HepG2 (cell line): ENCODE results near the gene PTGIS. TPM values are rescaled to one million over a fixed set of nuclear protein-coding genes. Genes with fewer than 3 reads are reported as not detected.

Experiments
- ARID2 ChIP-seq: sonication (generic); formaldehyde crosslinking; IDR thresholded peaks from 2 replicates; pipeline ENCODE4 v1.8.1; 2022; ENCODE audit warnings: mild to moderate bottlenecking, missing genetic modification reagents, borderline replicate concordance
- MIER2 ChIP-seq: IDR thresholded peaks from 2 replicates; pipeline ENCODE4 v1.6.1; 2016; ENCODE audit warnings: missing biosample characterization, missing genetic modification reagents
- NKX3-1 ChIP-seq: sonication (generic); formaldehyde crosslinking; IDR thresholded peaks from 2 replicates; pipeline ENCODE4 v1.5.0; 2020; ENCODE audit warnings: missing genetic modification reagents
- NPAS2 ChIP-seq: sonication (generic); formaldehyde crosslinking; IDR thresholded peaks from 2 replicates; pipeline ENCODE4 v1.8.0; 2022; ENCODE audit warnings: mild to moderate bottlenecking, missing genetic modification reagents, borderline replicate concordance
- POLR2G ChIP-seq: fragments of 200-400 bp; formaldehyde crosslinking; IDR thresholded peaks from 2 replicates; pipeline ENCODE4 v1.6.1; 2018; ENCODE audit warnings: mild to moderate bottlenecking, low read depth, low read length, moderate library complexity
- RAD51 ChIP-seq: fragments of 450-650 bp; IDR thresholded peaks from 2 replicates; pipeline ENCODE4 v1.6.1; 2016; ENCODE audit warnings: borderline replicate concordance
- RARA ChIP-seq: IDR thresholded peaks from 2 replicates; pipeline ENCODE4 v1.6.1; 2016; ENCODE audit warnings: missing genetic modification reagents, missing compliant biosample characterization
- REPIN1 ChIP-seq: sonication (generic); formaldehyde crosslinking; IDR thresholded peaks from 2 replicates; pipeline ENCODE4 v1.8.0; 2022; ENCODE audit warnings: missing genetic modification reagents, low read depth, mild to moderate bottlenecking, borderline replicate concordance
- SRSF1 ChIP-seq: fragments of 200-400 bp; formaldehyde crosslinking; optimal IDR thresholded peaks from 2 replicates; pipeline ENCODE3; 2017; ENCODE audit warnings: mild to moderate bottlenecking, low read depth, low read length, moderate library complexity
- ZFP37 ChIP-seq: sonication (generic); formaldehyde crosslinking; IDR thresholded peaks from 2 replicates; pipeline ENCODE4 v1.4.0; 2020; ENCODE audit warnings: missing genetic modification reagents, borderline replicate concordance
- ZNF264 ChIP-seq: sonication (generic); formaldehyde crosslinking; IDR thresholded peaks from 2 replicates; pipeline ENCODE4 v1.4.0; 2020; ENCODE audit warnings: missing genetic modification reagents
- ZNF281 ChIP-seq: sonication (generic); formaldehyde crosslinking; IDR thresholded peaks from 2 replicates; pipeline ENCODE4 v1.4.0; 2020; ENCODE audit warnings: missing genetic modification reagents, borderline replicate concordance
- ZNF543 ChIP-seq: sonication (generic); formaldehyde crosslinking; IDR thresholded peaks from 2 replicates; pipeline ENCODE4 v1.4.0; 2020; ENCODE audit warnings: mild to moderate bottlenecking, missing genetic modification reagents
- ZNF629 ChIP-seq: sonication (generic); formaldehyde crosslinking; conservative IDR thresholded peaks from 2 replicates; pipeline ENCODE4 v1.5.0; 2020; ENCODE audit warnings: missing genetic modification reagents
- ZNF841 ChIP-seq: sonication (generic); formaldehyde crosslinking; IDR thresholded peaks from 2 replicates; pipeline ENCODE4 v1.8.1; 2023; ENCODE audit warnings: missing genetic modification reagents, borderline replicate concordance
- polyA plus RNA-seq, 8 experiments: library from polyadenylated mRNA; depleted of rRNA in 3 of 8; stranded (reverse) in 7 of 8; unstranded in 1 of 8; fragments of >200 nt; fragmentation: Illumina TruSeq in 4 of 8; extraction: Trizol in 4 of 8; gene quantifications; 2 replicates each; pipeline versions ENCODE4 v1.2.1 to v1.2.3, GENCODE V29; 2011 to 2016; ENCODE audit warnings: low read depth in 4 of 8, missing spikeins in 1 of 8, mixed read lengths in 1 of 8; ENCODE audit not compliant: insufficient read depth in 1 of 8
- total RNA-seq, 5 experiments: library from RNA; depleted of rRNA; stranded (reverse); fragments of >200 nt; fragmentation: Illumina TruSeq; extraction: Trizol; gene quantifications; 2 replicates each; pipeline ENCODE4 v1.2.3, GENCODE V29; 2016; ENCODE audit warnings: low read depth in 1 of 5
- TF ChIP-seq, protein P1 (sequence below): sonication (generic); formaldehyde crosslinking; IDR thresholded peaks from 2 replicates; pipeline ENCODE4 v1.4.0; 2020; ENCODE audit warnings: mild to moderate bottlenecking, missing genetic modification reagents
- TF ChIP-seq, protein P2 (sequence below): sonication (generic); formaldehyde crosslinking; IDR thresholded peaks from 2 replicates; pipeline ENCODE4 v1.4.0; 2020; ENCODE audit warnings: missing genetic modification reagents, borderline replicate concordance
- TF ChIP-seq, protein P3 (sequence below): sonication (generic); formaldehyde crosslinking; IDR thresholded peaks from 2 replicates; pipeline ENCODE4 v1.4.0; 2020; ENCODE audit warnings: mild to moderate bottlenecking, low read depth, missing genetic modification reagents
- TF ChIP-seq, protein P4 (sequence below): sonication (generic); formaldehyde crosslinking; IDR thresholded peaks from 2 replicates; pipeline ENCODE4 v1.5.0; 2020; ENCODE audit warnings: mild to moderate bottlenecking, low read depth, missing genetic modification reagents, borderline replicate concordance
- TF ChIP-seq, protein P5 (sequence below): sonication (generic); formaldehyde crosslinking; IDR thresholded peaks from 2 replicates; pipeline ENCODE4 v1.4.0; 2020; ENCODE audit warnings: mild to moderate bottlenecking, low read depth, missing genetic modification reagents

Gene PTGIS
- total and polyA plus RNA-seq, 2 of the 13 experiments (the other 11 are each of a cell fraction or from before 2014, with no cell fraction given): not detected

DNA sequence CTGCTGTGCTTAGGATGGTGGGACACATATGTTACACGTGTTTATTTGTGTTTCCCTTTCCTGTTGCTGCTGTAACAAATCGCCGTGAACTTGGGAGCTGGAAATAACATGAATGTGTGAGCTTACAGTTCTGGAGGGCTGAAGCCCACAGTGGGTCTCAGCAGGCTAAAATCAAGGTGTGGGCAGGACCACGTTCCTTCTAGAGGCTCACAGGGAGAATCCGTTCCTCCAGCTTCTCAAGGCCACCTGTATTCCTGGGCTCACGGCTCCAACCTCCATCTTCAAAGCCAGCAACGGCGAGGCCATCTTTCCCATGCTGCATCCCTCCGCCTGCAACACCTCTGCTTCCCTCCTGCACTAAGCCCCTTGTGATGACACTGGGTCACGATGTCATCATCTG lies 27.4 kb upstream of the PTGIS start (continued):
- TF ChIP-seq, protein P1, sequence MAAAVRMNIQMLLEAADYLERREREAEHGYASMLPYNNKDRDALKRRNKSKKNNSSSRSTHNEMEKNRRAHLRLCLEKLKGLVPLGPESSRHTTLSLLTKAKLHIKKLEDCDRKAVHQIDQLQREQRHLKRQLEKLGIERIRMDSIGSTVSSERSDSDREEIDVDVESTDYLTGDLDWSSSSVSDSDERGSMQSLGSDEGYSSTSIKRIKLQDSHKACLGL (CRISPR knock-in tag): no peak
- TF ChIP-seq ZNF543: no peak
- no peak for TF ChIP-seq ZNF264 (CRISPR knock-in tag)
- TF ChIP-seq NPAS2: no peak
- no peak for TF ChIP-seq REPIN1 (CRISPR knock-in tag)
- TF ChIP-seq, protein P2, sequence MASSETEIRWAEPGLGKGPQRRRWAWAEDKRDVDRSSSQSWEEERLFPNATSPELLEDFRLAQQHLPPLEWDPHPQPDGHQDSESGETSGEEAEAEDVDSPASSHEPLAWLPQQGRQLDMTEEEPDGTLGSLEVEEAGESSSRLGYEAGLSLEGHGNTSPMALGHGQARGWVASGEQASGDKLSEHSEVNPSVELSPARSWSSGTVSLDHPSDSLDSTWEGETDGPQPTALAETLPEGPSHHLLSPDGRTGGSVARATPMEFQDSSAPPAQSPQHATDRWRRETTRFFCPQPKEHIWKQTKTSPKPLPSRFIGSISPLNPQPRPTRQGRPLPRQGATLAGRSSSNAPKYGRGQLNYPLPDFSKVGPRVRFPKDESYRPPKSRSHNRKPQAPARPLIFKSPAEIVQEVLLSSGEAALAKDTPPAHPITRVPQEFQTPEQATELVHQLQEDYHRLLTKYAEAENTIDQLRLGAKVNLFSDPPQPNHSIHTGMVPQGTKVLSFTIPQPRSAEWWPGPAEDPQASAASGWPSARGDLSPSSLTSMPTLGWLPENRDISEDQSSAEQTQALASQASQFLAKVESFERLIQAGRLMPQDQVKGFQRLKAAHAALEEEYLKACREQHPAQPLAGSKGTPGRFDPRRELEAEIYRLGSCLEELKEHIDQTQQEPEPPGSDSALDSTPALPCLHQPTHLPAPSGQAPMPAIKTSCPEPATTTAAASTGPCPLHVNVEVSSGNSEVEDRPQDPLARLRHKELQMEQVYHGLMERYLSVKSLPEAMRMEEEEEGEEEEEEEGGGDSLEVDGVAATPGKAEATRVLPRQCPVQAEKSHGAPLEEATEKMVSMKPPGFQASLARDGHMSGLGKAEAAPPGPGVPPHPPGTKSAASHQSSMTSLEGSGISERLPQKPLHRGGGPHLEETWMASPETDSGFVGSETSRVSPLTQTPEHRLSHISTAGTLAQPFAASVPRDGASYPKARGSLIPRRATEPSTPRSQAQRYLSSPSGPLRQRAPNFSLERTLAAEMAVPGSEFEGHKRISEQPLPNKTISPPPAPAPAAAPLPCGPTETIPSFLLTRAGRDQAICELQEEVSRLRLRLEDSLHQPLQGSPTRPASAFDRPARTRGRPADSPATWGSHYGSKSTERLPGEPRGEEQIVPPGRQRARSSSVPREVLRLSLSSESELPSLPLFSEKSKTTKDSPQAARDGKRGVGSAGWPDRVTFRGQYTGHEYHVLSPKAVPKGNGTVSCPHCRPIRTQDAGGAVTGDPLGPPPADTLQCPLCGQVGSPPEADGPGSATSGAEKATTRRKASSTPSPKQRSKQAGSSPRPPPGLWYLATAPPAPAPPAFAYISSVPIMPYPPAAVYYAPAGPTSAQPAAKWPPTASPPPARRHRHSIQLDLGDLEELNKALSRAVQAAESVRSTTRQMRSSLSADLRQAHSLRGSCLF (CRISPR knock-in tag): no peak
- no peak for TF ChIP-seq MIER2
- TF ChIP-seq, protein P3, sequence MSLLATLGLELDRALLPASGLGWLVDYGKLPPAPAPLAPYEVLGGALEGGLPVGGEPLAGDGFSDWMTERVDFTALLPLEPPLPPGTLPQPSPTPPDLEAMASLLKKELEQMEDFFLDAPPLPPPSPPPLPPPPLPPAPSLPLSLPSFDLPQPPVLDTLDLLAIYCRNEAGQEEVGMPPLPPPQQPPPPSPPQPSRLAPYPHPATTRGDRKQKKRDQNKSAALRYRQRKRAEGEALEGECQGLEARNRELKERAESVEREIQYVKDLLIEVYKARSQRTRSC (CRISPR knock-in tag): 0 out of 2 replicates have a peak, but pooled peaks have one; percentile 51
- TF ChIP-seq POLR2G: no peak
- no peak for TF ChIP-seq ZNF281 (CRISPR knock-in tag)
- TF ChIP-seq RAD51: no peak
- TF ChIP-seq, protein P4, sequence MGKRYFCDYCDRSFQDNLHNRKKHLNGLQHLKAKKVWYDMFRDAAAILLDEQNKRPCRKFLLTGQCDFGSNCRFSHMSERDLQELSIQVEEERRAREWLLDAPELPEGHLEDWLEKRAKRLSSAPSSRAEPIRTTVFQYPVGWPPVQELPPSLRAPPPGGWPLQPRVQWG: no peak
- TF ChIP-seq ZNF841 (CRISPR knock-in tag): no peak
- TF ChIP-seq, protein P5, sequence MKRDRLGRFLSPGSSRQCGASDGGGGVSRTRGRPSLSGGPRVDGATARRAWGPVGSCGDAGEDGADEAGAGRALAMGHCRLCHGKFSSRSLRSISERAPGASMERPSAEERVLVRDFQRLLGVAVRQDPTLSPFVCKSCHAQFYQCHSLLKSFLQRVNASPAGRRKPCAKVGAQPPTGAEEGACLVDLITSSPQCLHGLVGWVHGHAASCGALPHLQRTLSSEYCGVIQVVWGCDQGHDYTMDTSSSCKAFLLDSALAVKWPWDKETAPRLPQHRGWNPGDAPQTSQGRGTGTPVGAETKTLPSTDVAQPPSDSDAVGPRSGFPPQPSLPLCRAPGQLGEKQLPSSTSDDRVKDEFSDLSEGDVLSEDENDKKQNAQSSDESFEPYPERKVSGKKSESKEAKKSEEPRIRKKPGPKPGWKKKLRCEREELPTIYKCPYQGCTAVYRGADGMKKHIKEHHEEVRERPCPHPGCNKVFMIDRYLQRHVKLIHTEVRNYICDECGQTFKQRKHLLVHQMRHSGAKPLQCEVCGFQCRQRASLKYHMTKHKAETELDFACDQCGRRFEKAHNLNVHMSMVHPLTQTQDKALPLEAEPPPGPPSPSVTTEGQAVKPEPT (CRISPR knock-in tag): peak; percentile 39
- TF ChIP-seq NKX3-1 (CRISPR knock-in tag): no peak
- TF ChIP-seq ARID2 (CRISPR knock-in tag): no peak
- TF ChIP-seq ZNF629 (CRISPR knock-in tag): no peak; the same call in 1 of the 2 replicates
- TF ChIP-seq ZFP37 (CRISPR knock-in tag): no peak
- TF ChIP-seq RARA (CRISPR knock-in tag): no peak
- TF ChIP-seq SRSF1: no peak
